Trophoblast cell (in vitro differentiated cells and primary cell): ENCODE measurements around the gene BBS4.

Experiments
- DNase-seq, 2 donors: peaks; one replicate each; pipeline ENCODE4 v3.0.0-alpha.2; 2016
- H2AFZ ChIP-seq: 2 replicates; pipeline ENCODE4 v1.6.1; 2013; ENCODE audit warnings: low read length, moderate library complexity, mild to moderate bottlenecking; ENCODE audit not compliant: insufficient read depth, poor library complexity
- H2AK5ac ChIP-seq: 2 replicates; pipeline ENCODE4 v1.6.1; 2013; ENCODE audit warnings: mild to moderate bottlenecking, low read length
- H2BK120ac ChIP-seq: 2 replicates; pipeline ENCODE4 v1.6.1; 2013; ENCODE audit warnings: low read length, mild to moderate bottlenecking, moderate library complexity; ENCODE audit not compliant: insufficient read depth, poor library complexity
- H2BK12ac ChIP-seq: 2 replicates; pipeline ENCODE4 v1.6.1; 2013; ENCODE audit warnings: mild to moderate bottlenecking, low read length, moderate library complexity
- H2BK5ac ChIP-seq: 2 replicates; pipeline ENCODE4 v1.6.1; 2013; ENCODE audit warnings: low read length, low read depth, moderate library complexity, mild to moderate bottlenecking; ENCODE audit not compliant: poor library complexity
- H3K14ac ChIP-seq: 2 replicates; pipeline ENCODE4 v1.6.1; 2013; ENCODE audit warnings: mild to moderate bottlenecking, low read length
- H3K18ac ChIP-seq: 2 replicates; pipeline ENCODE4 v1.6.1; 2013; ENCODE audit warnings: mild to moderate bottlenecking, low read length
- H3K23ac ChIP-seq: 2 replicates; pipeline ENCODE4 v1.6.1; 2013; ENCODE audit warnings: low read length
- H3K27ac ChIP-seq: 2 replicates; pipeline ENCODE4 v1.5.1; 2013; ENCODE audit warnings: low read depth, mild to moderate bottlenecking, inconsistent platforms, low read length, moderate library complexity
- H3K27me3 ChIP-seq: 2 replicates; pipeline ENCODE4 v1.6.1; 2013; ENCODE audit warnings: inconsistent platforms, mild to moderate bottlenecking, low read length, moderate library complexity; ENCODE audit not compliant: insufficient read depth
- H3K36me3 ChIP-seq, 2 experiments: 1 replicate in 1 of 2; 2 replicates in 1 of 2; pipeline ENCODE4 v1.6.1; 2013; ENCODE audit warnings: low read length in 2 of 2, mild to moderate bottlenecking in 2 of 2, moderate library complexity in 1 of 2; ENCODE audit not compliant: insufficient read depth in 2 of 2, control insufficient read depth in 1 of 2
- H3K4ac ChIP-seq: 2 replicates; pipeline ENCODE4 v1.6.1; 2013; ENCODE audit warnings: low read depth, mild to moderate bottlenecking, low read length, moderate library complexity
- H3K4me1 ChIP-seq, 2 experiments: 1 replicate in 1 of 2; 2 replicates in 1 of 2; pipeline ENCODE4 v1.6.1; 2013; ENCODE audit warnings: low read length in 2 of 2, mild to moderate bottlenecking in 2 of 2, moderate library complexity in 1 of 2; ENCODE audit not compliant: insufficient read depth in 2 of 2, control insufficient read depth in 1 of 2
- H3K4me2 ChIP-seq: 2 replicates; pipeline ENCODE4 v1.6.1; 2013; ENCODE audit warnings: inconsistent platforms, mild to moderate bottlenecking, low read length, moderate library complexity
- H3K4me3 ChIP-seq: 2 replicates; pipeline ENCODE4 v1.5.1; 2013; ENCODE audit warnings: mild to moderate bottlenecking, low read depth, low read length, inconsistent platforms
- H3K79me1 ChIP-seq: one replicate; pipeline ENCODE4 v1.6.1; 2013; ENCODE audit warnings: low read length
- H3K79me2 ChIP-seq: 2 replicates; pipeline ENCODE4 v1.6.1; 2013; ENCODE audit warnings: low read length, mild to moderate bottlenecking; ENCODE audit not compliant: control insufficient read depth, insufficient read depth, poor library complexity
- H3K9ac ChIP-seq: 2 replicates; pipeline ENCODE4 v1.6.1; 2013; ENCODE audit warnings: mild to moderate bottlenecking, low read length
- H3K9me3 ChIP-seq: 2 replicates; pipeline ENCODE4 v1.6.1; 2013; ENCODE audit warnings: low read depth, mild to moderate bottlenecking, control low read depth, inconsistent platforms, low read length; ENCODE audit not compliant: insufficient read depth
- H4K12ac ChIP-seq: 2 replicates; pipeline ENCODE4 v1.6.1; 2013; ENCODE audit warnings: low read depth, mild to moderate bottlenecking, low read length, moderate library complexity
- H4K8ac ChIP-seq: 2 replicates; pipeline ENCODE4 v1.6.1; 2013; ENCODE audit warnings: low read depth, mild to moderate bottlenecking, low read length, moderate library complexity
- H4K91ac ChIP-seq: one replicate; pipeline ENCODE4 v1.6.1; 2013; ENCODE audit warnings: low read depth, mild to moderate bottlenecking, low read length, moderate library complexity
- WGBS: extraction: QIAGEN DNeasy Blood & Tissue Kit; methylation state at CpG from one replicate; pipeline ENCODE4 v1.1.7; 2013; ENCODE audit warnings: missing lambda C conversion rate; ENCODE audit not compliant: insufficient read length, insufficient coverage; ENCODE audit errors: extremely low coverage; 5-methylcytosine and 5-hydroxymethylcytosine counted together

The BBS4 gene

DNA sequence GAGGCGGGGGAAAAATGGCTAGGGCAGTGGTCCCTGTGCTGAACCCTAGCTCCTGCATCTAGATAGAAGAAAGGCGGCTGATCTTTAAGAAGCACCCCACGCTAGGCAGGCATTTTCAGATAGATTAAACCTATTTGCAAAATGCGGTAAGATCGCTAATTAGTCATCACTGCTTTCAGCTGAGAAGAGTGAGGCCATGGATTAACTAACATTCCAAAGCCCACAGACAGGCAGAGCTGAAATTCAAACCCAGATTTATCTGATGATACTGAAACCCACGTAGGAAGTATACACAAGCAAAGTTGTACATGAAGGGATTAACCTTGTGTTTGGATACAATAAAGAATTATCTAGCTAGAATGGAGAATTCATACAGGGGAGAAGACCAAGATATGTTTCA is 92.8 kb downstream of the BBS4 start:
- H3K4me1 ChIP-seq = peaks cover 2 to 6% of the 10 kb centered on the region in 2 experiments
- no peak overlapping the region for H3K4me2 ChIP-seq
- no peak overlapping the region for H4K91ac ChIP-seq
- no peaks in the 10 kb centered on the region for H3K27me3 ChIP-seq
- H3K4ac ChIP-seq = no peak overlapping the region
- H2BK5ac ChIP-seq = no peak overlapping the region
- H3K79me1 ChIP-seq = peaks cover 5% of the 10 kb centered on the region
- H4K12ac ChIP-seq = no peak overlapping the region
- no peak overlapping the region for H4K8ac ChIP-seq
- no peak overlapping the region for H2BK12ac ChIP-seq
- H3K23ac ChIP-seq = no peak overlapping the region
- no peak overlapping the region for H2BK120ac ChIP-seq
- no CpG with 5 or more reads among the region's 6 CpGs for WGBS
- no peak overlapping the region for H3K14ac ChIP-seq
- H3K79me2 ChIP-seq = peaks cover 8% of the 10 kb centered on the region
- no peak overlapping the region for H2AK5ac ChIP-seq
- no peak overlapping the region for H3K4me3 ChIP-seq
- no peak overlapping the region for H2AFZ ChIP-seq
- peaks cover 9 to 15% of the 10 kb centered on the region in 2 experiments for H3K36me3 ChIP-seq
- H3K9me3 ChIP-seq = no peaks in the 10 kb centered on the region
- H3K18ac ChIP-seq = no peak overlapping the region
- no peak for DNase-seq
- H3K9ac ChIP-seq = no peak overlapping the region
- H3K27ac ChIP-seq = no peak overlapping the region

DNA sequence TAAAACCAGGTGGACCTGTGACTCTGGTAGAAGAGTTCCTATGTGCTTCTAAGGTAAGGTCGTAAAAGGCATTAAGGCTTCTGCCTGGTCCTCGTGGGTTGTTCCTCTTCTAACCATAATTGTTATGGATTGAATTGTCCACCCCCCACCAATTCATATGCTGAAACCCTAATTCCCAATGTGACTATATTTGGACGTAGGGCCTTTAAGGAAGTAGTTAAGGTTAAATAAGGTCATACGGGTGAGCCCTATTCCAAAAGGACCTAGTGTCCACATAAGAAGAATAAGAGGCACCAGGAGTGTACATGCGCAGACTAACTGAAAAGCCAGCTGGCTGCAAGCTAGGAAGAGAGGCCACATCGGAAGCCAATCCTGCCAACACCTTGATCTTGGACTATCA is 95.6 kb downstream of the BBS4 start:
- Histone ChIP-seq H2BK120ac (no peak overlapping the region), H2AFZ (no peak overlapping the region), H3K36me3 (peaks cover 3 to 4% of the 10 kb centered on the region in 2 experiments), H3K9ac (no peak overlapping the region), H3K9me3 (no peaks in the 10 kb centered on the region), H3K18ac (no peak overlapping the region), H4K91ac (no peak overlapping the region), H3K79me1 (peaks cover 8% of the 10 kb centered on the region), H2AK5ac (no peak overlapping the region), H4K8ac (no peak overlapping the region), H4K12ac (no peak overlapping the region), H3K27me3 (no peaks in the 10 kb centered on the region), H3K23ac (no peak overlapping the region), H2BK5ac (no peak overlapping the region), H3K4me3 (no peak overlapping the region), H3K14ac (no peak overlapping the region), H3K4ac (no peak overlapping the region), H3K79me2 (peaks cover 10% of the 10 kb centered on the region), H3K27ac (no peak overlapping the region), H2BK12ac (no peak overlapping the region), H3K4me2 (no peak overlapping the region), H3K4me1 (peaks cover 2 to 6% of the 10 kb centered on the region in 2 experiments)
- DNase-seq = no peak
- WGBS = no CpG with 5 or more reads among the region's 6 CpGs

DNA sequence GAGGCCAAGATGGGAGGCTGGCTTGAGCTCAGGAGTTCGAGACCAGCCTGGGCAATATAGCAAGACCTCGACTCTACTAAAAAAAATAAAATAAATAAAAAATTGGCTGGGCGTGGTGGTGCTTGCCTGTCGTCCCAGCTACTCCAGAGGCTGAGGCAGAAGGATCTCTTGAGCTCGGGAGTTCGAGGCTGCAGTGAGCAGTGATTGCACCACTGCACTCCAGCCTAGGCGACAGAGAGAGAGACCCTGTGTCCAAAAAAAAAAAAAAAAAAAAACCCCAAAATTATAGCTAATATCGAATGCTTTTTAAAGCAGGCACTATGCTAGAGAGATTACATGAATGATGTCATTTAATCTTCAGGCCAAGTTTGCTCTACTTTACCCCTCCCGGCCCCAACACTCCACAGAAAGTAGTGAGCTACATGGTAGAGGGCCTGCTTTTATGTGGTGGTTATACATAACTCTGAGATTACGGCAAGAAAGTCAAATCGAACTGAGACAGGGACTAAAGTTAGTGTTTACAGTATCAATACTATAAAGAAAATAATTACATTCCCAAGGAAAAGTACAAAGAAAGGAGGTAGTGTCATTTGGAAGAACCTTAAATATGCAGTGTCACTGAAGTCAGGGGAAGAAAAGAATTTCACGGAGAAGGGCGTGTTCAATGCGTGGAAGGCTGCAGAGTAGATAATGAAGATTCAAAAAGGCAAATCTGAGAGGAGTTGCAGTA is 96.4 kb downstream of the BBS4 start:
- no peak overlapping the region for H2BK5ac ChIP-seq
- no peaks in the 10 kb centered on the region for H3K27me3 ChIP-seq
- H3K4me3 ChIP-seq = peak overlapping the region; percentile 97
- no peak overlapping the region for H4K12ac ChIP-seq
- peaks cover 8% of the 10 kb centered on the region for H3K79me1 ChIP-seq
- no peak overlapping the region for H3K27ac ChIP-seq
- H3K4me1 ChIP-seq = peaks cover 2 to 6% of the 10 kb centered on the region in 2 experiments
- H3K18ac ChIP-seq = no peak overlapping the region
- no peak overlapping the region for H4K91ac ChIP-seq
- H3K9ac ChIP-seq = peak overlapping the region; percentile 90
- peak overlapping the region; percentile 80 for H2AFZ ChIP-seq
- H2BK12ac ChIP-seq = no peak overlapping the region
- peaks cover 3 to 4% of the 10 kb centered on the region in 2 experiments for H3K36me3 ChIP-seq
- H2AK5ac ChIP-seq = no peak overlapping the region
- peak overlapping the region; percentile 79 for H3K4me2 ChIP-seq
- no peaks in the 10 kb centered on the region for H3K9me3 ChIP-seq
- no peak overlapping the region for H2BK120ac ChIP-seq
- H3K23ac ChIP-seq = no peak overlapping the region
- peak overlapping the region; percentile 93 for H4K8ac ChIP-seq
- peak overlapping the region; percentile 82 for H3K14ac ChIP-seq
- H3K79me2 ChIP-seq = peaks cover 10% of the 10 kb centered on the region
- no peak for DNase-seq
- H3K4ac ChIP-seq = peak overlapping the region; percentile 65
- no CpG with 5 or more reads among the region's 14 CpGs for WGBS

DNA sequence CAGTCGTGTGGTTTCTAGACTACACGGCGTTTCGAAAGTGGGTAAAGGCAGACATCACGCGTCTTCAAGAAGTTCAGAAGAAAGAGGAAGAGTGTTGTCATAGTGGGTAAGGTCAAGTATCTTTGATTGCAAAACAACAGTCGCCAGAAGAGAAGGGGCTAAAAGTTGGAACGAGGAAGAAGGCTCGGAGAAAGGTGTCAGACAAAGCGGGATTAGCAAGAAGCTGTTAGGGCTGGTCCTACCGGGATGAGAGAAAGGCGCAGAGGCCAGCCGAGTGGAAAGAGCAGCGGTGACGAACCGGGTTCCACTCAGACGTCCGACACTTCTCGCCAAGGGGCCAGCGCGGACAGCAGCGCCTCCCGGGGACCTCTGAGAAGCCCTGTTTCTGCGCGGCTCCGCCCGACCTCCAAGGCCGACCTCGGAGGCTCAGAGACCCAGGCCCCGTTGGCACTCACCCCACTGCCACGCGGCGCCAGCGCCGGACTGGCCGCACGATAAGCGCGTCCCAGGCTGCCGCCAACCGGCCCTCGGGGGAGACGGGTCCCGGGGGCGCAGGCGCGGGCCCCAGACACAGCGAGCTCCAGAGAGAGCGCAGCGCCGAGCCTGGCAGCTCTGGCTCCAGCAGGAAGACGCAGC is 97.1 kb downstream of the BBS4 start:
- peaks cover 10% of the 10 kb centered on the region for H3K79me2 ChIP-seq

More for the DNA sequence above, 97.1 kb downstream of the BBS4 start:
- no peak overlapping the region for H3K23ac ChIP-seq
- peak overlapping the region; percentile 93 for H4K8ac ChIP-seq
- H3K4me3 ChIP-seq = peak overlapping the region; percentile 97
- H3K4me2 ChIP-seq = peak overlapping the region; percentile 79
- peak; percentile 15 to 44 for DNase-seq
- no peaks in the 10 kb centered on the region for H3K27me3 ChIP-seq
- H3K4ac ChIP-seq = peak overlapping the region; percentile 65
- H3K4me1 ChIP-seq = peaks cover 2 to 6% of the 10 kb centered on the region in 2 experiments
- peak overlapping the region; percentile 68 for H3K18ac ChIP-seq
- H3K79me1 ChIP-seq = peaks cover 8% of the 10 kb centered on the region
- no peaks in the 10 kb centered on the region for H3K9me3 ChIP-seq
- no peak overlapping the region for H2BK12ac ChIP-seq
- H3K9ac ChIP-seq = peak overlapping the region; percentile 90
- peak overlapping the region; percentile 67 for H2BK120ac ChIP-seq
- H3K27ac ChIP-seq = peak overlapping the region; percentile 37
- H2BK5ac ChIP-seq = peak overlapping the region; percentile 7
- peak overlapping the region; percentile 82 for H3K14ac ChIP-seq
- peak overlapping the region; percentile 5 for H2AK5ac ChIP-seq
- peak overlapping the region; percentile 77 for H4K91ac ChIP-seq
- peaks cover 2 to 3% of the 10 kb centered on the region in 2 experiments for H3K36me3 ChIP-seq
- peak overlapping the region; percentile 80 for H2AFZ ChIP-seq
- H4K12ac ChIP-seq = peak overlapping the region; percentile 43
- WGBS = no CpG with 5 or more reads among the region's 52 CpGs
